Keratinocyte (primary cell): ENCODE results near the gene ACADSB. TPM values are rescaled to one million over a fixed set of nuclear protein-coding genes. Genes with fewer than 3 reads are reported as not detected.

Experiments
- DNase-seq: peaks from one replicate; pipeline ENCODE4 v3.0.0-alpha.2; 2011; ENCODE audit warnings: low read depth, missing footprints, low spot score
- FAIRE-seq: peaks from 2 replicates; lab custom pipeline; 2011; peaks lifted over from hg19 to GRCh38; lab: Jason Lieb, UNC
- H2AFZ ChIP-seq: 2 replicates; pipeline ENCODE4 v1.6.0; 2012; ENCODE audit warnings: low read length, control low read depth, inconsistent platforms; ENCODE audit not compliant: control insufficient read depth
- H3K27ac ChIP-seq: 2 replicates; pipeline ENCODE4 v1.5.1; 2011; ENCODE audit warnings: low read length; ENCODE audit not compliant: control insufficient read depth, insufficient read depth
- H3K27me3 ChIP-seq: 3 replicates; pipeline ENCODE4 v1.6.0; 2011; ENCODE audit warnings: low read length; ENCODE audit not compliant: control insufficient read depth, insufficient read depth; ENCODE audit errors: extremely low read depth
- H3K36me3 ChIP-seq, 2 experiments: 2 replicates in 1 of 2; 3 replicates in 1 of 2; pipeline ENCODE4 v1.5.1; 2011; ENCODE audit warnings: low read length in 2 of 2, mild to moderate bottlenecking in 1 of 2; ENCODE audit not compliant: control insufficient read depth in 2 of 2, insufficient read depth in 2 of 2; ENCODE audit errors: extremely low read depth in 1 of 2
- H3K4me1 ChIP-seq: 3 replicates; pipeline ENCODE4 v1.5.1; 2011; ENCODE audit warnings: low read length; ENCODE audit not compliant: control insufficient read depth, insufficient read depth; ENCODE audit errors: extremely low read depth
- H3K4me2 ChIP-seq: 3 replicates; pipeline ENCODE4 v1.6.0; 2011; ENCODE audit warnings: low read depth, low read length; ENCODE audit not compliant: control insufficient read depth, insufficient read depth; ENCODE audit errors: extremely low read depth
- H3K4me3 ChIP-seq, 3 experiments: fragments of 200-600 bp in 1 of 3; sonication (generic) in 1 of 3; 2 replicates in 2 of 3; 3 replicates in 1 of 3; pipeline ENCODE4 v1.5.1; 2011 to 2016; ENCODE audit warnings: low read length in 3 of 3, mild to moderate bottlenecking in 3 of 3, control low read depth in 2 of 3, inconsistent platforms in 1 of 3, low read depth in 1 of 3, mixed read lengths in 1 of 3, mixed run types in 1 of 3, moderate library complexity in 1 of 3; ENCODE audit not compliant: control insufficient read depth in 2 of 3, insufficient read depth in 2 of 3; ENCODE audit errors: extremely low read depth in 1 of 3
- H3K79me2 ChIP-seq: 2 replicates; pipeline ENCODE4 v1.6.0; 2012; ENCODE audit warnings: low read length; ENCODE audit not compliant: control insufficient read depth, insufficient read depth
- H3K9ac ChIP-seq: 3 replicates; pipeline ENCODE4 v1.6.0; 2011; ENCODE audit warnings: low read length; ENCODE audit not compliant: control insufficient read depth, insufficient read depth; ENCODE audit errors: extremely low read depth
- H3K9me1 ChIP-seq: 3 replicates; pipeline ENCODE4 v1.6.0; 2011; ENCODE audit warnings: low read length; ENCODE audit not compliant: control insufficient read depth, insufficient read depth; ENCODE audit errors: extremely low read depth
- H3K9me3 ChIP-seq: 2 replicates; pipeline ENCODE4 v1.5.1; 2012; ENCODE audit warnings: low read depth, low read length; ENCODE audit not compliant: control insufficient read depth
- H4K20me1 ChIP-seq: 3 replicates; pipeline ENCODE4 v1.6.0; 2011; ENCODE audit warnings: low read length; ENCODE audit not compliant: control insufficient read depth, insufficient read depth; ENCODE audit errors: extremely low read depth
- EZH2 ChIP-seq: IDR thresholded peaks from one replicate; pipeline ENCODE4 v1.6.1; 2012; ENCODE audit warnings: inconsistent platforms, mild to moderate bottlenecking, low read length, moderate library complexity
- dilution Hi-C: fragments of 300-500 bp; cut with MboI; formaldehyde crosslinking; loops from one replicate; pipeline ENCODE4 v1.7.0; 2020; ENCODE audit warnings: low sequenced_read_pairs; ENCODE audit not compliant: extremely low pct_ligation_motif_present
- polyA plus RNA-seq, 5 experiments: library from polyadenylated mRNA; depleted of rRNA in 3 of 5; stranded (reverse) in 3 of 5; stranded (forward) in 1 of 5; unstranded in 1 of 5; fragments of >200 nt; gene quantifications; 1 replicate in 1 of 5; 2 replicates in 3 of 5; 3 replicates in 1 of 5; pipeline versions ENCODE4 v1.2.1 to v1.2.3, GENCODE V29; 2011 to 2012; ENCODE audit warnings: missing spikeins in 2 of 5, low read depth in 1 of 5, low replicate concordance in 1 of 5
- TF ChIP-seq, protein P1 (sequence below), 3 experiments: IDR thresholded peaks in 1 of 3; conservative IDR thresholded peaks in 1 of 3; optimal IDR thresholded peaks in 1 of 3; 2 replicates in 2 of 3; 3 replicates in 1 of 3; pipeline versions ENCODE3 to v1.5.1; 2011; ENCODE audit warnings: low read length in 3 of 3, mild to moderate bottlenecking in 3 of 3, moderate library complexity in 2 of 3, control low read depth in 1 of 3, inconsistent platforms in 1 of 3; ENCODE audit not compliant: insufficient read depth in 2 of 3; ENCODE audit errors: extremely low read depth in 1 of 3

Gene ACADSB
- polyA plus RNA-seq, 1 donor (not counting 4 experiments of a cell fraction or from before 2014, with no cell fraction given), result 10.1 TPM

DNA sequence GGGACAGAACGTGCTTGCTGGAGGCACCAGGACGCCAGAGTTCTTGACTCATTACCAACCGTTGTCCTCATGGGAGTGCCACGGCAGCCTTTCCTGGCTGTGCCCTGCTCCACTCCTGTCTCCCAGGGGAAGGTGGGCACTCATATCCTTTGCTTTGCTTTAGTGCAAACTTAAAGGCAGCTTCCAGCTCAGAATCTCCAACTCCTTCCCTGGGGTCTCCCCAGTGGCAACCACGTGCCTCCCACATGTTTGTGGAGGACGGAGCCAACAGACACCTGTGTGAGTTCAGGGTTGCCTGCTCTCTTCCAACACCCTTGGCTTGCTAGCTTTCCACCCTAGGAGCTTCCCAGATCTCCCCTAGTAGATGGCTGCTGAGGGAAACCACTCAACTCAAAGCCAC is 75.0 kb downstream of the ACADSB start:
- H3K4me1 ChIP-seq, result no peaks in the 10 kb centered on the region
- H3K9me3 ChIP-seq, result no peaks in the 10 kb centered on the region
- no peak for FAIRE-seq
- H2AFZ ChIP-seq, result no peak overlapping the region
- H3K4me3 ChIP-seq, result no peak overlapping the region
- H4K20me1 ChIP-seq, result no peaks in the 10 kb centered on the region
- dilution Hi-C loops, result no loop called here
- no peaks in the 10 kb centered on the region for H3K36me3 ChIP-seq
- H3K27ac ChIP-seq, result no peak overlapping the region
- H3K27me3 ChIP-seq, result no peaks in the 10 kb centered on the region
- H3K9me1 ChIP-seq, result no peaks in the 10 kb centered on the region
- H3K4me2 ChIP-seq, result no peak overlapping the region
- no peaks in the 10 kb centered on the region for H3K79me2 ChIP-seq
- DNase-seq, result no peak
- no peak overlapping the region for H3K9ac ChIP-seq
- no peak for TF ChIP-seq EZH2
- TF ChIP-seq, protein P1, sequence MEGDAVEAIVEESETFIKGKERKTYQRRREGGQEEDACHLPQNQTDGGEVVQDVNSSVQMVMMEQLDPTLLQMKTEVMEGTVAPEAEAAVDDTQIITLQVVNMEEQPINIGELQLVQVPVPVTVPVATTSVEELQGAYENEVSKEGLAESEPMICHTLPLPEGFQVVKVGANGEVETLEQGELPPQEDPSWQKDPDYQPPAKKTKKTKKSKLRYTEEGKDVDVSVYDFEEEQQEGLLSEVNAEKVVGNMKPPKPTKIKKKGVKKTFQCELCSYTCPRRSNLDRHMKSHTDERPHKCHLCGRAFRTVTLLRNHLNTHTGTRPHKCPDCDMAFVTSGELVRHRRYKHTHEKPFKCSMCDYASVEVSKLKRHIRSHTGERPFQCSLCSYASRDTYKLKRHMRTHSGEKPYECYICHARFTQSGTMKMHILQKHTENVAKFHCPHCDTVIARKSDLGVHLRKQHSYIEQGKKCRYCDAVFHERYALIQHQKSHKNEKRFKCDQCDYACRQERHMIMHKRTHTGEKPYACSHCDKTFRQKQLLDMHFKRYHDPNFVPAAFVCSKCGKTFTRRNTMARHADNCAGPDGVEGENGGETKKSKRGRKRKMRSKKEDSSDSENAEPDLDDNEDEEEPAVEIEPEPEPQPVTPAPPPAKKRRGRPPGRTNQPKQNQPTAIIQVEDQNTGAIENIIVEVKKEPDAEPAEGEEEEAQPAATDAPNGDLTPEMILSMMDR (optimal IDR thresholded peaks at IDR 0.05 in 1 of 3, IDR thresholded peaks at IDR 0.05 in 1 of 3, conservative IDR thresholded peaks at IDR 0.05 in 1 of 3; ENCODE audit: extremely low read depth in 1 of 3, insufficient read depth in 2 of 3, low read length in 3 of 3), result no peak

DNA sequence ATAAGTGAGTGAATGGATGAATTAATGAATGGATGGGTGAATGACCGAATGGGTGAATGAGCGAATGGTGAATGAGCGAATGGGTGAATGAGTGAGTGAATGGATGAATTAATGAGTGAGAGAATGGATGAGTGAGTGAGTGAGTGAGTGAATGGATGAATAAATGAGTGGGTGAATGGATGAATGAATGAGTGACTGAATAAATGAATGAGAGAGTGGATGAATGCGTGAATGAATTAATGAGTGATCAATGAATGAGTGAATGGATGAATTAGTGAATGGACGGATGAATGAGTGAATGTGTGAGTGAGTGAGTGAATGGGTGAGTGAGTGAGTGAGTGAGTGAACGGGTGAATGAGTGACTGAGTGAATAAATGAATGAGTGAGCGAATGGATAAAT is 77.5 kb downstream of the ACADSB start:
- H3K9ac ChIP-seq, result no peak overlapping the region
- H3K9me3 ChIP-seq, result no peaks in the 10 kb centered on the region

More for the DNA sequence above, 77.5 kb downstream of the ACADSB start:
- Histone ChIP-seq H3K36me3 (no peaks in the 10 kb centered on the region), H3K79me2 (no peaks in the 10 kb centered on the region), H3K27me3 (no peaks in the 10 kb centered on the region), H3K4me3 (no peak overlapping the region), H2AFZ (no peak overlapping the region), H3K27ac (no peak overlapping the region), H3K9me1 (no peaks in the 10 kb centered on the region), H4K20me1 (no peaks in the 10 kb centered on the region), H3K4me2 (no peak overlapping the region), H3K4me1 (no peaks in the 10 kb centered on the region)
- no peak for DNase-seq
- dilution Hi-C loops, result no loop called here
- TF ChIP-seq, protein P1 (optimal IDR thresholded peaks at IDR 0.05 in 1 of 3, IDR thresholded peaks at IDR 0.05 in 1 of 3, conservative IDR thresholded peaks at IDR 0.05 in 1 of 3; ENCODE audit: extremely low read depth in 1 of 3, insufficient read depth in 2 of 3, low read length in 3 of 3), result no peak
- TF ChIP-seq EZH2, result no peak
- FAIRE-seq, result no peak
